Measurements from ENCODE around the gene CNRIP1.

Gene CNRIP1

DNA sequence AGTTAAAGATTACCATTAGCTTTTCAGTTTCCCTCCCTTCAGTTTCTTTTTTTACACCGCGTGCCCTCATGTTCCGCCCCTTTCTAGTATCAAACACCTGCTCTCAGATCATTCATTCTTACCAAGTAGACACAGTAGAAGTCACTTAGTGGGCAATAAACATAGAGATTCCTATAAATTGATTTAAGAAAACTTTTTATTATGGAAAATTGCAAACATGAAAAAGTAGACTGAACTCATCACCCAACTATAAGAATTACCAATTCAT lies 21.2 kb upstream of the CNRIP1 start:
- no peak overlapping the region for H3K4ac ChIP-seq (ENCODE audit: low read length)
- H3K4me2 ChIP-seq (ENCODE audit: insufficient read depth, low read length, poor library complexity, severe bottlenecking): no peak overlapping the region
- no peak overlapping the region for H2BK5ac ChIP-seq (ENCODE audit: low read length)
- no peak overlapping the region for H2AFZ ChIP-seq (ENCODE audit: low read length)
- H3K4me3 ChIP-seq (ENCODE audit: low read length in 2 of 2): no peak overlapping the region
- H2BK120ac ChIP-seq (ENCODE audit: low read depth, low read length): no peak overlapping the region
- H3K4me1 ChIP-seq (ENCODE audit: control insufficient read depth in 2 of 2, insufficient read depth in 1 of 2, low read depth in 1 of 2, low read length in 2 of 2): peaks cover 0 to 2% of the 10 kb centered on the region in 2 donors
- H3K14ac ChIP-seq (ENCODE audit: low read length): no peak overlapping the region
- H3K18ac ChIP-seq (ENCODE audit: low read length): no peak overlapping the region
- WGBS, 2 donors (ENCODE audit: extremely low coverage in 2 of 2, insufficient read length in 2 of 2, insufficient replicate concordance in 1 of 2): no CpG with 5 or more reads among the region's 3 CpGs
- no peak overlapping the region for H2AK5ac ChIP-seq (ENCODE audit: low read depth, low read length)
- no peak overlapping the region for H2BK15ac ChIP-seq (ENCODE audit: low read length)
- DNase-seq (ENCODE audit: low spot score): no peak
- no peak overlapping the region for H4K91ac ChIP-seq (ENCODE audit: low read depth, low read length, poor library complexity)
- no peak overlapping the region for H3K27ac ChIP-seq (replicated peaks; ENCODE audit: low read length)
- no peak overlapping the region for H3K23ac ChIP-seq (ENCODE audit: low read depth, low read length, poor library complexity)
- no peak overlapping the region for H2BK12ac ChIP-seq (ENCODE audit: low read length)
- H4K8ac ChIP-seq (ENCODE audit: low read depth, low read length): no peak overlapping the region
- no peaks in the 10 kb centered on the region for H3K9me3 ChIP-seq (replicated peaks in 1 of 2; ENCODE audit: control insufficient read depth in 2 of 2, insufficient read depth in 1 of 2, low read depth in 1 of 2, low read length in 2 of 2)
- no peak overlapping the region for H3K9ac ChIP-seq (ENCODE audit: low read depth, low read length, poor library complexity)
- peaks cover 0 to 14% (median 2%) of the 10 kb centered on the region in 3 experiments for H3K27me3 ChIP-seq (ENCODE audit: control insufficient read depth in 3 of 3, insufficient read depth in 3 of 3, low read depth in 1 of 3, low read length in 3 of 3)
- no peaks in the 10 kb centered on the region for H3K36me3 ChIP-seq (replicated peaks in 1 of 2; ENCODE audit: control insufficient read depth in 2 of 2, insufficient read depth in 2 of 2, low read length in 2 of 2)
- H3K79me1 ChIP-seq (ENCODE audit: low read depth, low read length): no peaks in the 10 kb centered on the region

DNA sequence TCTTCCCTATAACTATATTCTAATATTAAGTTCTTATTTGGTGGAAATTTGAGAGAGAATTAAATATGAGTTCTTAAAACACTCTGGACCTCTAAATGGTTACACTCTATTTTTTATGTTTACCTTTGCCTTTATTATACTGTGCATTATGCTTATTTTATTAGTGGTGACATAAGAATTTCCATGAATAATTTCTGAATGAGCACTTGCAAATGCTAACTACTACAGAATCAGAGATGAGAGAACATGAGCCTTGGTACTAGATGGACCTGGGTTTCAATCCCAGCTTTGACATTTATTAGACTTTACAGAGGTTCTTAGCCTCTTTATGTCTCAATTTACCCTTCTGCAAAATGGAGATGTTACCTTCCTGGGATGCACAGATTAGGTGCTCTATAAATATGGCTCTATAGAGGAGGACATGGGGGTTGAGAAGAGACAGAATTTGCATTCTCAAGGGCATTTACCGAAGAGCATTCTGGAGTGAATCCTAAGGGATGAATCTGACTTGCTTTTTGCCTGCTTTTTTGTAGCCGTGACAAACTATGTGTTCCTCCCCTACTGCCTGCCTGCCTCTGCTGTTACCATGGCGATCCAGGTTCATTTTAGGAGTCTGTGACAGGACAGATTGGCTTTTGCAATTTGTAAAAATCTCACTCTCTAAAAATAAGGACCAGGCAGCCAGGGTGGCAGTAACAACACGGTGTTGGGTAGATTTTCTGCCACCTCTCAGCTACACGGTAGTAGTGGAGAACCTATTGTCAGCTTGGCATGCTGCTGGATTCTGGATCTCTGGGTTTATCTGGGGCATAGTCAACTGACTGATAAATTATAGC lies 20.7 kb upstream of the CNRIP1 start:
- Histone ChIP-seq H3K14ac (ENCODE audit: low read length) (no peak overlapping the region), H3K4ac (ENCODE audit: low read length) (no peak overlapping the region), H3K18ac (ENCODE audit: low read length) (no peak overlapping the region), H4K8ac (ENCODE audit: low read depth, low read length) (no peak overlapping the region), H2AK5ac (ENCODE audit: low read depth, low read length) (no peak overlapping the region), H2BK5ac (ENCODE audit: low read length) (no peak overlapping the region), H2BK12ac (ENCODE audit: low read length) (no peak overlapping the region), H3K79me1 (ENCODE audit: low read depth, low read length) (no peaks in the 10 kb centered on the region), H2AFZ (ENCODE audit: low read length) (peak overlapping the region; percentile 11), H3K9ac (ENCODE audit: low read depth, low read length, poor library complexity) (no peak overlapping the region), H3K23ac (ENCODE audit: low read depth, low read length, poor library complexity) (no peak overlapping the region), H3K4me3 (ENCODE audit: low read length in 2 of 2) (no peak overlapping the region), H3K36me3 (replicated peaks in 1 of 2; ENCODE audit: control insufficient read depth in 2 of 2, insufficient read depth in 2 of 2, low read length in 2 of 2) (no peaks in the 10 kb centered on the region), H2BK120ac (ENCODE audit: low read depth, low read length) (no peak overlapping the region), H2BK15ac (ENCODE audit: low read length) (no peak overlapping the region), H3K9me3 (replicated peaks in 1 of 2; ENCODE audit: control insufficient read depth in 2 of 2, insufficient read depth in 1 of 2, low read depth in 1 of 2, low read length in 2 of 2) (no peaks in the 10 kb centered on the region), H3K27me3 (ENCODE audit: control insufficient read depth in 3 of 3, insufficient read depth in 3 of 3, low read depth in 1 of 3, low read length in 3 of 3) (peaks cover 0 to 14% (median 0%) of the 10 kb centered on the region in 3 experiments), H3K4me1 (ENCODE audit: control insufficient read depth in 2 of 2, insufficient read depth in 1 of 2, low read depth in 1 of 2, low read length in 2 of 2) (peaks cover 0 to under 1% of the 10 kb centered on the region in 2 donors), H3K4me2 (ENCODE audit: insufficient read depth, low read length, poor library complexity, severe bottlenecking) (no peak overlapping the region), H3K27ac (replicated peaks; ENCODE audit: low read length) (no peak overlapping the region), H4K91ac (ENCODE audit: low read depth, low read length, poor library complexity) (no peak overlapping the region)
- no peak for DNase-seq (ENCODE audit: low spot score)
- no CpG with 5 or more reads among the region's 5 CpGs for WGBS, 2 donors (ENCODE audit: extremely low coverage in 2 of 2, insufficient read length in 2 of 2, insufficient replicate concordance in 1 of 2)

DNA sequence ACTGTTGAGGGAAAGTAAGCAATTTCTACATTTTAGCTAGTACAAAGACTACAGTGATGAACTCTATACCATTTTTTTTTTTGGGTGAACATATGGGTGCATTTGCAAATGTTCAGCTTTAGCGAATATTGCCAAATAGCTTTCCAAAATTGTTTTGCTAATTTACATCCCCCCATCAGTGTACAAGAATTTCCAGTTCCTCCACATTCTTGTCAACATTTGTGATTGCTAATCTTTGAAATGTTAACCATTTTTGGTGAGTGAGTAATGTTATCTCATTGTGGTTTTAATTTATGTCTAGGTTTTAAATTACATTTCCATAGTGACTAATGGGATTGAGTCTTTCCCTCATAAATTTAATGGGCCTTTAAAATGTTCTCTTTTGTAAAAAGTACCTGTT lies 16.4 kb upstream of the CNRIP1 start:
- H3K14ac ChIP-seq (ENCODE audit: low read length): no peak overlapping the region
- H3K4me2 ChIP-seq (ENCODE audit: insufficient read depth, low read length, poor library complexity, severe bottlenecking): no peak overlapping the region
- H2BK12ac ChIP-seq (ENCODE audit: low read length): no peak overlapping the region
- no peaks in the 10 kb centered on the region for H3K4me1 ChIP-seq (ENCODE audit: control insufficient read depth in 2 of 2, insufficient read depth in 1 of 2, low read depth in 1 of 2, low read length in 2 of 2)
- H3K36me3 ChIP-seq (replicated peaks in 1 of 2; ENCODE audit: control insufficient read depth in 2 of 2, insufficient read depth in 2 of 2, low read length in 2 of 2): no peaks in the 10 kb centered on the region
- no peak for DNase-seq (ENCODE audit: low spot score)
- H3K79me1 ChIP-seq (ENCODE audit: low read depth, low read length): no peaks in the 10 kb centered on the region
- H3K4me3 ChIP-seq (ENCODE audit: low read length in 2 of 2): no peak overlapping the region
- H2AFZ ChIP-seq (ENCODE audit: low read length): no peak overlapping the region
- no peak overlapping the region for H3K23ac ChIP-seq (ENCODE audit: low read depth, low read length, poor library complexity)
- H3K18ac ChIP-seq (ENCODE audit: low read length): no peak overlapping the region
- H3K9me3 ChIP-seq (replicated peaks in 1 of 2; ENCODE audit: control insufficient read depth in 2 of 2, insufficient read depth in 1 of 2, low read depth in 1 of 2, low read length in 2 of 2): no peaks in the 10 kb centered on the region
- no CpG with 5 or more reads among the region's 1 CpG for WGBS, 2 donors (ENCODE audit: extremely low coverage in 2 of 2, insufficient read length in 2 of 2, insufficient replicate concordance in 1 of 2)
- no peak overlapping the region for H3K4ac ChIP-seq (ENCODE audit: low read length)
- no peak overlapping the region for H2BK15ac ChIP-seq (ENCODE audit: low read length)
- H2BK5ac ChIP-seq (ENCODE audit: low read length): no peak overlapping the region
- peaks cover 0 to 3% (median 0%) of the 10 kb centered on the region in 3 experiments for H3K27me3 ChIP-seq (ENCODE audit: control insufficient read depth in 3 of 3, insufficient read depth in 3 of 3, low read depth in 1 of 3, low read length in 3 of 3)
- H4K91ac ChIP-seq (ENCODE audit: low read depth, low read length, poor library complexity): no peak overlapping the region
- H3K27ac ChIP-seq (replicated peaks; ENCODE audit: low read length): no peak overlapping the region
- no peak overlapping the region for H4K8ac ChIP-seq (ENCODE audit: low read depth, low read length)
- no peak overlapping the region for H2BK120ac ChIP-seq (ENCODE audit: low read depth, low read length)
- H3K9ac ChIP-seq (ENCODE audit: low read depth, low read length, poor library complexity): no peak overlapping the region
- H2AK5ac ChIP-seq (ENCODE audit: low read depth, low read length): no peak overlapping the region

DNA sequence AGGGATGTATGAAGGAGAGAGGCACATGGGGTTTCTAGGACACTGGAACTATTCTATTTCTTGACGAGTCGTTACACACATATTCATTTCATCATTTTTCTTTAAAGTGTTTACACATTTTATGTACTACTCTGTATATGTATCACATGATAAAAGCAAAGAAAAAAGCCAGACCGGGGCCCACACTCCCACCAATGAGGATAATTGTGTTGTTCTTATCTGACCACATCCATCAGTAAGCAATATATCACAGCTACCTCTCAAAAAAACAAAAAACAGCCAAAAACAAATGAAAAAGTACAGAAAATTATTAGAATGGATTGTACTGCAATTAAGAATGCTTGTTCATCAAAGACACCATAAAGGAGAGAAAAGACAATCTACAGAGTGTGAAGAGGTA lies 14.2 kb upstream of the CNRIP1 start:
- H3K4me3 ChIP-seq (ENCODE audit: low read length in 2 of 2): no peak overlapping the region
- H3K9ac ChIP-seq (ENCODE audit: low read depth, low read length, poor library complexity): no peak overlapping the region
- no peak overlapping the region for H3K14ac ChIP-seq (ENCODE audit: low read length)
- no peak overlapping the region for H2BK5ac ChIP-seq (ENCODE audit: low read length)
- H3K27me3 ChIP-seq (ENCODE audit: control insufficient read depth in 3 of 3, insufficient read depth in 3 of 3, low read depth in 1 of 3, low read length in 3 of 3): peaks cover 0 to 3% (median 0%) of the 10 kb centered on the region in 3 experiments
- no peaks in the 10 kb centered on the region for H3K4me1 ChIP-seq (ENCODE audit: control insufficient read depth in 2 of 2, insufficient read depth in 1 of 2, low read depth in 1 of 2, low read length in 2 of 2)
- no peak overlapping the region for H2BK15ac ChIP-seq (ENCODE audit: low read length)
- H2BK12ac ChIP-seq (ENCODE audit: low read length): no peak overlapping the region
- no peak overlapping the region for H3K27ac ChIP-seq (replicated peaks; ENCODE audit: low read length)
- H3K9me3 ChIP-seq (replicated peaks in 1 of 2; ENCODE audit: control insufficient read depth in 2 of 2, insufficient read depth in 1 of 2, low read depth in 1 of 2, low read length in 2 of 2): no peaks in the 10 kb centered on the region
- DNase-seq (ENCODE audit: low spot score): no peak
- no peak overlapping the region for H3K23ac ChIP-seq (ENCODE audit: low read depth, low read length, poor library complexity)
- H3K79me1 ChIP-seq (ENCODE audit: low read depth, low read length): no peaks in the 10 kb centered on the region
- no peak overlapping the region for H3K4ac ChIP-seq (ENCODE audit: low read length)
- H2BK120ac ChIP-seq (ENCODE audit: low read depth, low read length): no peak overlapping the region
- no peak overlapping the region for H2AK5ac ChIP-seq (ENCODE audit: low read depth, low read length)
- H4K91ac ChIP-seq (ENCODE audit: low read depth, low read length, poor library complexity): no peak overlapping the region
- no peak overlapping the region for H3K18ac ChIP-seq (ENCODE audit: low read length)
- H2AFZ ChIP-seq (ENCODE audit: low read length): no peak overlapping the region
- H3K36me3 ChIP-seq (replicated peaks in 1 of 2; ENCODE audit: control insufficient read depth in 2 of 2, insufficient read depth in 2 of 2, low read length in 2 of 2): no peaks in the 10 kb centered on the region
- no CpG with 5 or more reads among the region's 3 CpGs for WGBS, 2 donors (ENCODE audit: extremely low coverage in 2 of 2, insufficient read length in 2 of 2, insufficient replicate concordance in 1 of 2)
- H4K8ac ChIP-seq (ENCODE audit: low read depth, low read length): no peak overlapping the region
- no peak overlapping the region for H3K4me2 ChIP-seq (ENCODE audit: insufficient read depth, low read length, poor library complexity, severe bottlenecking)

Data from neuronal stem cell (in vitro differentiated cells).